ENCODE results near the gene RHO.
"Not testable (repeated sequence)": the region's sequence is repeated elsewhere in the genome, so short reads cannot be mapped to it uniquely, and the experiment has no call there.

Gene RHO

GRCh38 chr3:129522953-129523352 lies 5.5 kb upstream of the RHO start:
- DNase-seq: no peak

- no peak for DNase-seq
Measured at GRCh38 chr3:129524081-129524480, 4.4 kb upstream of the RHO start.

GRCh38 chr3:129525341-129525968 lies 3.0 kb upstream of the RHO start:
- peak; percentile 85 to 96 for DNase-seq

GRCh38 chr3:129526121-129526900 lies 2.1 kb upstream of the RHO start:
- DNase-seq: peak; percentile 86 to 95

- DNase-seq: no peak
Measured at GRCh38 chr3:129527262-129527661, 1.2 kb upstream of the RHO start.

DNA sequence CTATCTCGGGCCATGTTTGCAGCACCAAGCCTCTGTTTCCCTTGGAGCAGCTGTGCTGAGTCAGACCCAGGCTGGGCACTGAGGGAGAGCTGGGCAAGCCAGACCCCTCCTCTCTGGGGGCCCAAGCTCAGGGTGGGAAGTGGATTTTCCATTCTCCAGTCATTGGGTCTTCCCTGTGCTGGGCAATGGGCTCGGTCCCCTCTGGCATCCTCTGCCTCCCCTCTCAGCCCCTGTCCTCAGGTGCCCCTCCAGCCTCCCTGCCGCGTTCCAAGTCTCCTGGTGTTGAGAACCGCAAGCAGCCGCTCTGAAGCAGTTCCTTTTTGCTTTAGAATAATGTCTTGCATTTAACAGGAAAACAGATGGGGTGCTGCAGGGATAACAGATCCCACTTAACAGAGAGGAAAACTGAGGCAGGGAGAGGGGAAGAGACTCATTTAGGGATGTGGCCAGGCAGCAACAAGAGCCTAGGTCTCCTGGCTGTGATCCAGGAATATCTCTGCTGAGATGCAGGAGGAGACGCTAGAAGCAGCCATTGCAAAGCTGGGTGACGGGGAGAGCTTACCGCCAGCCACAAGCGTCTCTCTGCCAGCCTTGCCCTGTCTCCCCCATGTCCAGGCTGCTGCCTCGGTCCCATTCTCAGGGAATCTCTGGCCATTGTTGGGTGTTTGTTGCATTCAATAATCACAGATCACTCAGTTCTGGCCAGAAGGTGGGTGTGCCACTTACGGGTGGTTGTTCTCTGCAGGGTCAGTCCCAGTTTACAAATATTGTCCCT lies 1.2 kb downstream of the RHO start:
- no peak for DNase-seq

DNA sequence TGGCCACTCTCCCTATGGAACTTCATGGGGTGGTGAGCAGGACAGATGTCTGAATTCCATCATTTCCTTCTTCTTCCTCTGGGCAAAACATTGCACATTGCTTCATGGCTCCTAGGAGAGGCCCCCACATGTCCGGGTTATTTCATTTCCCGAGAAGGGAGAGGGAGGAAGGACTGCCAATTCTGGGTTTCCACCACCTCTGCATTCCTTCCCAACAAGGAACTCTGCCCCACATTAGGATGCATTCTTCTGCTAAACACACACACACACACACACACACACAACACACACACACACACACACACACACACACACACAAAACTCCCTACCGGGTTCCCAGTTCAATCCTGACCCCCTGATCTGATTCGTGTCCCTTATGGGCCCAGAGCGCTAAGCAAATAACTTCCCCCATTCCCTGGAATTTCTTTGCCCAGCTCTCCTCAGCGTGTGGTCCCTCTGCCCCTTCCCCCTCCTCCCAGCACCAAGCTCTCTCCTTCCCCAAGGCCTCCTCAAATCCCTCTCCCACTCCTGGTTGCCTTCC lies 1.9 kb downstream of the RHO start:
- DNase-seq: peak; percentile 48 to 89

DNA sequence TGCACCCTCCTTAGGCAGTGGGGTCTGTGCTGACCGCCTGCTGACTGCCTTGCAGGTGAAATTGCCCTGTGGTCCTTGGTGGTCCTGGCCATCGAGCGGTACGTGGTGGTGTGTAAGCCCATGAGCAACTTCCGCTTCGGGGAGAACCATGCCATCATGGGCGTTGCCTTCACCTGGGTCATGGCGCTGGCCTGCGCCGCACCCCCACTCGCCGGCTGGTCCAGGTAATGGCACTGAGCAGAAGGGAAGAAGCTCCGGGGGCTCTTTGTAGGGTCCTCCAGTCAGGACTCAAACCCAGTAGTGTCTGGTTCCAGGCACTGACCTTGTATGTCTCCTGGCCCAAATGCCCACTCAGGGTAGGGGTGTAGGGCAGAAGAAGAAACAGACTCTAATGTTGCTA lies 2.4 kb downstream of the RHO start:
- DNase-seq: no peak

DNA sequence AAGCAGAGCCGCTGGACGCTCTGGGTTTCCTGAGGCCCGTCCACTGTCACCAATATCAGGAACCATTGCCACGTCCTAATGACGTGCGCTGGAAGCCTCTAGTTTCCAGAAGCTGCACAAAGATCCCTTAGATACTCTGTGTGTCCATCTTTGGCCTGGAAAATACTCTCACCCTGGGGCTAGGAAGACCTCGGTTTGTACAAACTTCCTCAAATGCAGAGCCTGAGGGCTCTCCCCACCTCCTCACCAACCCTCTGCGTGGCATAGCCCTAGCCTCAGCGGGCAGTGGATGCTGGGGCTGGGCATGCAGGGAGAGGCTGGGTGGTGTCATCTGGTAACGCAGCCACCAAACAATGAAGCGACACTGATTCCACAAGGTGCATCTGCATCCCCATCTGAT lies 3.3 kb downstream of the RHO start:
- DNase-seq: peak; percentile 28 to 59

DNA sequence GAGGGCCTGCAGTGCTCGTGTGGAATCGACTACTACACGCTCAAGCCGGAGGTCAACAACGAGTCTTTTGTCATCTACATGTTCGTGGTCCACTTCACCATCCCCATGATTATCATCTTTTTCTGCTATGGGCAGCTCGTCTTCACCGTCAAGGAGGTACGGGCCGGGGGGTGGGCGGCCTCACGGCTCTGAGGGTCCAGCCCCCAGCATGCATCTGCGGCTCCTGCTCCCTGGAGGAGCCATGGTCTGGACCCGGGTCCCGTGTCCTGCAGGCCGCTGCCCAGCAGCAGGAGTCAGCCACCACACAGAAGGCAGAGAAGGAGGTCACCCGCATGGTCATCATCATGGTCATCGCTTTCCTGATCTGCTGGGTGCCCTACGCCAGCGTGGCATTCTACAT lies 3.8 kb downstream of the RHO start:
- no peak for DNase-seq

DNA sequence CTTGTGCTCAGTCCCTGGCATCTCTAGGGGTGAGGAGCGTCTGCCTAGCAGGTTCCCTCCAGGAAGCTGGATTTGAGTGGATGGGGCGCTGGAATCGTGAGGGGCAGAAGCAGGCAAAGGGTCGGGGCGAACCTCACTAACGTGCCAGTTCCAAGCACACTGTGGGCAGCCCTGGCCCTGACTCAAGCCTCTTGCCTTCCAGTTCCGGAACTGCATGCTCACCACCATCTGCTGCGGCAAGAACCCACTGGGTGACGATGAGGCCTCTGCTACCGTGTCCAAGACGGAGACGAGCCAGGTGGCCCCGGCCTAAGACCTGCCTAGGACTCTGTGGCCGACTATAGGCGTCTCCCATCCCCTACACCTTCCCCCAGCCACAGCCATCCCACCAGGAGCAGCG lies 5.0 kb downstream of the RHO start:
- DNase-seq: no peak

- peak in 1 of 2 donors; percentile 82 for DNase-seq
Measured at GRCh38 chr3:129534428-129535027, 6.1 kb downstream of the RHO start.

DNA sequence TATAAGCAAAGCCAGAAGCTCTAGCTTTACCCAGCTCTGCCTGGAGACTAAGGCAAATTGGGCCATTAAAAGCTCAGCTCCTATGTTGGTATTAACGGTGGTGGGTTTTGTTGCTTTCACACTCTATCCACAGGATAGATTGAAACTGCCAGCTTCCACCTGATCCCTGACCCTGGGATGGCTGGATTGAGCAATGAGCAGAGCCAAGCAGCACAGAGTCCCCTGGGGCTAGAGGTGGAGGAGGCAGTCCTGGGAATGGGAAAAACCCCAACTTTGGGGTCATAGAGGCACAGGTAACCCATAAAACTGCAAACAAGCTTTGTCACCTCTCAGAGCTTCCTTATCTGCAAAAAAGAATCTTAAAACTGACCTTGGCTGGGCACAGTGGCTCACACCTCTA lies 6.6 kb downstream of the RHO start:
- DNase-seq: no peak

DNA sequence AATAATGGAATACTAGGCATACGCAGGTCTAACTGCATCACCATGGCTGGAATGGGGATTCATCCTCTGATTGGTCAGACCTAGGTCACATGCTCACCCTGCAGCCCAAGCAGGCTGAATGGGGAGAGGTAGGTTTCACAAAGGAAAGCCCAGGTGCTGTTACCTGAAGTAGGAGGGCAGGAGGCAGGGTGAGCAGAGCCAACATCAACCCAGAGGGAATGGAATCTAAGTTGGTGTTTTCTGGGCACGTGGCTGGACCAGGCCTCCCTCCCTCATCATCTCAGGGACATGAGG lies 7.9 kb downstream of the RHO start:
- no peak for DNase-seq

DNA sequence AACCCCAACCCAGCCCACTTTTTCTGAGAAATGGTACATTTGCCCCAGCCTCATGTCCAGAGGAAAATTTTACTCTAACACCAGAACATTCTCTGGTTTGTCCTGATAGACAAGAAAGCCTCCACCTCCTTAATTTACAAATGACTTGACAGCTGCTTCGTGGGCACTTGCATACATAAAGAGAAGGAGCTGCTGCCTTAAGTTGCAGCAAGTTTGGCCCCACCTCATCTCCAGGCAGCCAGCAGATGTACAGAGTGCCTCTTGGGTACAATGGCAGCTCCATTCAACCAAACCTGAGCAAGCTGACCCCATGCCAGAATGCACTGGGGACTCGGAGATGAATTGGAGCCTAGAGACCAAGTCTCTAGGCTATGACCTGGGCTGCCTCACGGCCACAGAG lies 8.4 kb downstream of the RHO start:
- DNase-seq: no peak

- DNase-seq: no peak
Measured at GRCh38 chr3:129539206-129539605, 10.8 kb downstream of the RHO start.

- no peak for DNase-seq
Measured at GRCh38 chr3:129540776-129541516, 12.5 kb downstream of the RHO start.

GRCh38 chr3:129542747-129543146 lies 14.3 kb downstream of the RHO start:
- no peak for DNase-seq

DNA sequence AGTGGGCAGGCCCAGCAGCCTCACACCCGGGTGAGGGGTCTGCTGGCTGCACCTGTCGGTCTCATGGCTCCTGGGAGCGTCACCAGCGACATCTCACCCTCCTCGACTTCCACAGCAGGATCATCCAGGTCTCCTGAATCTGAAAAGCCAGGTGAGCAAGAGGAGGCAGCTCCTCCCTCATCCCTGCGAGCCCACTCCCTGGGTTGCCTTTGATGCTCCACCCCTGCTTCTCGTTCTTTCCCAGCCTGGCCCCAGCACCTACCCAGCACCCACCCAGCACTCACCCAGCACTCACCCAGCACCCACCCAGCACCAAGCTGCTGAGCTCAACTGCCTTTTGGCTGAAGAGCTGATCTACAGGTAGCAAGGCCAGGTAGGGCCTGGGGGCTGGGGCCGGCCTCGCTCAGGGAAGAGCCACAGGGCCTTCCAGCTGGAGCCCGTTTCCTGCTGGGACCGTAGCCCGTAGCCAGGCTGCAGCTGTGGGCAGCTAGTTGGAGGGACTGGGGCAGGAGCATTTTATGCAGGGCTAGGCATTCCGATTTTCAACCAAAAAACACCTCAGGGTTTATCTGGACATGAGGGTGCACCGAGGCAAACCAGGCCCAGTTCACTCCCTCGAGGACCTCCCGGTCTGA lies 14.8 kb downstream of the RHO start, which contains the start of gene H1-8:
Gene H1-8 (plus strand): TSS at position 20 of the 635 bp plus-strand sequence. CDS start 44 bp downstream, at position 64.
- DNase-seq: no peak

DNA sequence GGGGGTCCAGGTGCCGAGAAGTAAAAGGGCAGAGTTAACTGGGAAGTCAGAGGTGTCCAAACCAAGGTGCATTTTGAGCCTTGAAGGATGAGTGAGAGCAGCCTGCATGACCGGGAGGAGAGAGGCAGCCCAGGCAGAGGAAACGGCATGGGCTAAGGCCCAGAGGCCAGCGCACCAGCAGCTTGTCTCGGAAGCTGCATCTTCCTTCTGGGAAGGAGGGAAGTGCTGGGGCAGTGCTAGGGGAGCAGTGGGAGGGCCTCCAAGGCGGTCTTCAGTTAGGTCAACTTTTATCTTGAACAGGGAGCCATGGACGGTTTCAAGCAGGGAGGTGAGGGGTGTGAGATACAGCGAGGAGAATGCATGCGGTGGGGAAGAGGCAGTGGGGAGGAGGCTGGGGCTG lies 15.6 kb downstream of the RHO start:
- no peak for DNase-seq

GRCh38 chr3:129545951-129546350 lies 17.5 kb downstream of the RHO start:
- DNase-seq: not testable (repeated sequence)

DNA sequence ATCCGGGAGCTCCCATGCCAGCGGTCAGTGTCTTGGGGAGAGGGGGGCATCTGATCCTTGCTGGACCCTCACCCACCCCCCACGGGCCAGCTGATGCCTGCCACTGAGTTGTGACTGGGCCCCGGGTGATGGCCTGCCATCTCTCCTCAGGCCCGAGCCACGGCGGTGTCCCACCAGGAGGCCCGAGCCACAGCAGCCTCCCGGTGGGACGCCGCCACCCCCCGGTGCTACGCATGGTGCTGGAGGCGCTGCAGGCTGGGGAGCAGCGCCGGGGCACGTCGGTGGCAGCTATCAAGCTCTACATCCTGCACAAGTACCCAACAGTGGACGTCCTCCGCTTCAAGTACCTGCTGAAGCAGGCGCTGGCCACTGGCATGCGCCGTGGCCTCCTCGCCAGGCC lies 18.8 kb downstream of the RHO start:
- DNase-seq: no peak
